Measurements from ENCODE around the gene DLX3.

- TF ChIP-seq MXI1 (conservative IDR thresholded peaks at IDR 0.05; ENCODE audit: poor library complexity, severe bottlenecking) (no peak), EP300 (conservative IDR thresholded peaks at IDR 0.05; ENCODE audit: poor library complexity, severe bottlenecking) (no peak), CTCF (IDR thresholded peaks at IDR 0.05; ENCODE audit: poor library complexity, severe bottlenecking) (no peak), EZH2 (IDR thresholded peaks at IDR 0.05; ENCODE audit: borderline replicate concordance, insufficient read depth, low read length, poor library complexity, severe bottlenecking) (no peak), POLR2AphosphoS5 (IDR thresholded peaks at IDR 0.05) (no peak), RAD21 (conservative IDR thresholded peaks at IDR 0.05) (no peak), TAF1 (IDR thresholded peaks at IDR 0.05; ENCODE audit: low read depth) (no peak)
- TF ChIP-seq, protein P1, sequence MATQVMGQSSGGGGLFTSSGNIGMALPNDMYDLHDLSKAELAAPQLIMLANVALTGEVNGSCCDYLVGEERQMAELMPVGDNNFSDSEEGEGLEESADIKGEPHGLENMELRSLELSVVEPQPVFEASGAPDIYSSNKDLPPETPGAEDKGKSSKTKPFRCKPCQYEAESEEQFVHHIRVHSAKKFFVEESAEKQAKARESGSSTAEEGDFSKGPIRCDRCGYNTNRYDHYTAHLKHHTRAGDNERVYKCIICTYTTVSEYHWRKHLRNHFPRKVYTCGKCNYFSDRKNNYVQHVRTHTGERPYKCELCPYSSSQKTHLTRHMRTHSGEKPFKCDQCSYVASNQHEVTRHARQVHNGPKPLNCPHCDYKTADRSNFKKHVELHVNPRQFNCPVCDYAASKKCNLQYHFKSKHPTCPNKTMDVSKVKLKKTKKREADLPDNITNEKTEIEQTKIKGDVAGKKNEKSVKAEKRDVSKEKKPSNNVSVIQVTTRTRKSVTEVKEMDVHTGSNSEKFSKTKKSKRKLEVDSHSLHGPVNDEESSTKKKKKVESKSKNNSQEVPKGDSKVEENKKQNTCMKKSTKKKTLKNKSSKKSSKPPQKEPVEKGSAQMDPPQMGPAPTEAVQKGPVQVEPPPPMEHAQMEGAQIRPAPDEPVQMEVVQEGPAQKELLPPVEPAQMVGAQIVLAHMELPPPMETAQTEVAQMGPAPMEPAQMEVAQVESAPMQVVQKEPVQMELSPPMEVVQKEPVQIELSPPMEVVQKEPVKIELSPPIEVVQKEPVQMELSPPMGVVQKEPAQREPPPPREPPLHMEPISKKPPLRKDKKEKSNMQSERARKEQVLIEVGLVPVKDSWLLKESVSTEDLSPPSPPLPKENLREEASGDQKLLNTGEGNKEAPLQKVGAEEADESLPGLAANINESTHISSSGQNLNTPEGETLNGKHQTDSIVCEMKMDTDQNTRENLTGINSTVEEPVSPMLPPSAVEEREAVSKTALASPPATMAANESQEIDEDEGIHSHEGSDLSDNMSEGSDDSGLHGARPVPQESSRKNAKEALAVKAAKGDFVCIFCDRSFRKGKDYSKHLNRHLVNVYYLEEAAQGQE (IDR thresholded peaks at IDR 0.05; ENCODE audit: borderline replicate concordance) = no peak
Measured at GRCh38 chr17:49963309-49963625, 31.8 kb downstream of the DLX3 start.

Measured in neural cell (in vitro differentiated cells).